Measurements from ENCODE around the gene LRMDA.

The LRMDA gene

GRCh38 chr10:75398692-75399460 lies 32.5 kb upstream of the LRMDA start:
- Mint-ChIP-seq H3K36me3 (ENCODE audit: insufficient read depth) (no peaks in the 10 kb centered on the region), H3K4me3 (peak overlapping the region in 1 of 2 donors; percentile 34), H3K27ac (no peak overlapping the region), H3K27me3 (peaks cover 50 to 78% of the 10 kb centered on the region in 2 donors), H3K9me3 (no peaks in the 10 kb centered on the region), H3K4me1 (ENCODE audit: low read depth in 2 of 2) (peaks cover 16 to 23% of the 10 kb centered on the region in 2 donors)
- DNase-seq (no peak), ATAC-seq (replicated peaks) (no peak)

- ATAC-seq (replicated peaks) (peak; percentile 27), DNase-seq (no peak)
- Mint-ChIP-seq H3K4me3 (peak overlapping the region; percentile 71 to 80), H3K9me3 (no peaks in the 10 kb centered on the region), H3K4me1 (ENCODE audit: low read depth in 2 of 2) (peaks cover 15 to 22% of the 10 kb centered on the region in 2 donors), H3K36me3 (ENCODE audit: insufficient read depth) (no peaks in the 10 kb centered on the region), H3K27ac (no peak overlapping the region), H3K27me3 (peaks cover 48 to 78% of the 10 kb centered on the region in 2 donors)
These were observed 31.8 kb upstream of the LRMDA start for GRCh38 chr10:75399461-75400162.

- Mint-ChIP-seq H3K9me3 (no peaks in the 10 kb centered on the region), H3K27me3 (peaks cover 41 to 73% of the 10 kb centered on the region in 2 donors), H3K27ac (no peak overlapping the region), H3K4me1 (ENCODE audit: low read depth in 2 of 2) (peaks cover 10 to 17% of the 10 kb centered on the region in 2 donors), H3K4me3 (peak overlapping the region; percentile 71 to 80), H3K36me3 (ENCODE audit: insufficient read depth) (no peaks in the 10 kb centered on the region)
- DNase-seq: no peak
- ATAC-seq (replicated peaks): no peak
These were observed 31.2 kb upstream of the LRMDA start for GRCh38 chr10:75400163-75400770.

GRCh38 chr10:75400771-75401568 lies 30.5 kb upstream of the LRMDA start:
- peaks cover 2% of the 10 kb centered on the region for H3K36me3 Mint-ChIP-seq (ENCODE audit: insufficient read depth)
- no peaks in the 10 kb centered on the region for H3K9me3 Mint-ChIP-seq
- peaks cover 48 to 77% of the 10 kb centered on the region in 2 donors for H3K27me3 Mint-ChIP-seq
- H3K4me3 Mint-ChIP-seq: peak overlapping the region; percentile 71 to 80
- ATAC-seq (replicated peaks): no peak
- DNase-seq: no peak
- peaks cover 10 to 17% of the 10 kb centered on the region in 2 donors for H3K4me1 Mint-ChIP-seq (ENCODE audit: low read depth in 2 of 2)
- no peak overlapping the region for H3K27ac Mint-ChIP-seq

GRCh38 chr10:75401569-75402485 lies 29.6 kb upstream of the LRMDA start, which contains the start of gene ZNF503:
Gene ZNF503, minus strand, starts transcription at chr10:75401764. Its CDS starts 345 bp downstream, at chr10:75401419.
- no peaks in the 10 kb centered on the region for H3K9me3 Mint-ChIP-seq
- no peak for DNase-seq
- peaks cover 2% of the 10 kb centered on the region for H3K36me3 Mint-ChIP-seq (ENCODE audit: insufficient read depth)
- peak within 1 kb of the TSS; percentile 71 to 82 for H3K4me3 Mint-ChIP-seq
- peaks cover 10 to 17% of the 10 kb centered on the region in 2 donors for H3K4me1 Mint-ChIP-seq (ENCODE audit: low read depth in 2 of 2)
- peak; percentile 42 for ATAC-seq (replicated peaks)
- H3K27me3 Mint-ChIP-seq: peaks cover 56 to 77% of the 10 kb centered on the region in 2 donors
- H3K27ac Mint-ChIP-seq: no peak within 1 kb of the TSS

- no peak for DNase-seq
- H3K27ac Mint-ChIP-seq: no peak overlapping the region
- peaks cover 2% of the 10 kb centered on the region for H3K36me3 Mint-ChIP-seq (ENCODE audit: insufficient read depth)
These were observed 28.8 kb upstream of the LRMDA start for GRCh38 chr10:75402486-75403143.

GRCh38 chr10:75403144-75403938 lies 28.1 kb upstream of the LRMDA start:
- Mint-ChIP-seq H3K9me3 (no peaks in the 10 kb centered on the region), H3K27ac (no peak overlapping the region), H3K36me3 (ENCODE audit: insufficient read depth) (peaks cover 2% of the 10 kb centered on the region), H3K27me3 (peaks cover 60 to 76% of the 10 kb centered on the region in 2 donors), H3K4me1 (ENCODE audit: low read depth in 2 of 2) (peaks cover 14 to 24% of the 10 kb centered on the region in 2 donors), H3K4me3 (peak overlapping the region; percentile 54 to 82)
- DNase-seq: no peak
- ATAC-seq (replicated peaks): no peak

More at GRCh38 chr10:75402486-75403143, 28.8 kb upstream of the LRMDA start:
- H3K4me1 Mint-ChIP-seq (ENCODE audit: low read depth in 2 of 2): peaks cover 14 to 23% of the 10 kb centered on the region in 2 donors
- no peak for ATAC-seq (replicated peaks)
- peaks cover 60 to 80% of the 10 kb centered on the region in 2 donors for H3K27me3 Mint-ChIP-seq
- no peaks in the 10 kb centered on the region for H3K9me3 Mint-ChIP-seq
- peak overlapping the region; percentile 54 to 82 for H3K4me3 Mint-ChIP-seq

- DNase-seq (no peak), ATAC-seq (replicated peaks) (no peak)
- H3K4me3 Mint-ChIP-seq: peak overlapping the region; percentile 13 to 21
- peaks cover 2% of the 10 kb centered on the region for H3K36me3 Mint-ChIP-seq (ENCODE audit: insufficient read depth)
- peaks cover 14 to 24% of the 10 kb centered on the region in 2 donors for H3K4me1 Mint-ChIP-seq (ENCODE audit: low read depth in 2 of 2)
- no peaks in the 10 kb centered on the region for H3K9me3 Mint-ChIP-seq
- peaks cover 62 to 73% of the 10 kb centered on the region in 2 donors for H3K27me3 Mint-ChIP-seq
- H3K27ac Mint-ChIP-seq: no peak overlapping the region
These were observed 27.2 kb upstream of the LRMDA start for GRCh38 chr10:75403939-75404814.

GRCh38 chr10:75404815-75405597 lies 26.4 kb upstream of the LRMDA start:
- Mint-ChIP-seq H3K9me3 (no peaks in the 10 kb centered on the region), H3K27ac (no peak overlapping the region), H3K36me3 (ENCODE audit: insufficient read depth) (peaks cover 2% of the 10 kb centered on the region), H3K4me3 (no peak overlapping the region), H3K27me3 (peaks cover 67 to 80% of the 10 kb centered on the region in 2 donors), H3K4me1 (ENCODE audit: low read depth in 2 of 2) (peaks cover 14 to 28% of the 10 kb centered on the region in 2 donors)
- DNase-seq (no peak), ATAC-seq (replicated peaks) (no peak)
